CD4-positive, alpha-beta memory T cell (primary cell): ENCODE data around the gene PIK3IP1. TPM values are rescaled to one million over a fixed set of nuclear protein-coding genes. Genes with fewer than 3 reads are reported as not detected.

Experiments used
- CTCF ChIA-PET: fragments of 350-600 bp; sonication (Branson Sonifier 250); formaldehyde crosslinking; loops from one replicate; lab custom pipeline; 2021; ENCODE audit warnings: inconsistent platforms; ENCODE audit not compliant: partially characterized antibody; lab: Charles Lee
- POLR2A ChIA-PET: fragments of 350-600 bp; sonication (Branson Sonifier 250); formaldehyde crosslinking; loops from one replicate; lab custom pipeline; 2021; ENCODE audit not compliant: partially characterized antibody; lab: Charles Lee
- DNase-seq, 5 donors: peaks; one replicate each; pipeline versions ENCODE4 v3.0.0 to v3.0.0-alpha.2; 2020 to 2022; ENCODE audit warnings: mixed read lengths in 1 of 5
- H3K27ac ChIP-seq: one replicate; pipeline ENCODE4 v1.7.0; 2013; ENCODE audit warnings: low read depth, low read length
- H3K27me3 ChIP-seq: 2 replicates; pipeline ENCODE4 v1.7.0; 2013; ENCODE audit warnings: mild to moderate bottlenecking, low read length, moderate library complexity; ENCODE audit not compliant: insufficient read depth
- H3K36me3 ChIP-seq: 2 replicates; pipeline ENCODE4 v1.7.0; 2013; ENCODE audit warnings: mild to moderate bottlenecking, low read length, moderate library complexity; ENCODE audit not compliant: insufficient read depth
- H3K4me1 ChIP-seq: 2 replicates; pipeline ENCODE4 v1.7.0; 2013; ENCODE audit warnings: mild to moderate bottlenecking, low read length, moderate library complexity; ENCODE audit not compliant: insufficient read depth
- H3K4me3 ChIP-seq, 2 donors: one replicate each; pipeline ENCODE4 v1.7.0; 2013; ENCODE audit warnings: low read length in 2 of 2, mild to moderate bottlenecking in 1 of 2
- H3K9me3 ChIP-seq, 2 donors: one replicate each; pipeline ENCODE4 v1.7.0; 2013; ENCODE audit warnings: low read length in 2 of 2, control low read depth in 1 of 2; ENCODE audit not compliant: control insufficient read depth in 1 of 2
- H3K27ac Mint-ChIP-seq, 7 donors: one replicate each; pipeline ENCODE4 v1.8.0; 2020 to 2021; ENCODE audit warnings: mixed read lengths in 7 of 7, mild to moderate bottlenecking in 6 of 7, inconsistent platforms in 3 of 7, moderate library complexity in 3 of 7
- H3K27me3 Mint-ChIP-seq, 2 donors: one replicate each; pipeline ENCODE4 v1.8.0; 2020 to 2021; ENCODE audit warnings: mixed read lengths in 2 of 2
- H3K36me3 Mint-ChIP-seq, 2 donors: one replicate each; pipeline ENCODE4 v1.8.0; 2020 to 2021; ENCODE audit warnings: mixed read lengths in 2 of 2, inconsistent platforms in 1 of 2, mild to moderate bottlenecking in 1 of 2
- H3K4me1 Mint-ChIP-seq, 4 donors: one replicate each; pipeline ENCODE4 v1.8.0; 2020 to 2021; ENCODE audit warnings: mixed read lengths in 4 of 4, mild to moderate bottlenecking in 1 of 4
- H3K4me3 Mint-ChIP-seq, 8 donors: one replicate each; pipeline ENCODE4 v1.8.0; 2020 to 2021; ENCODE audit warnings: mixed read lengths in 8 of 8, mild to moderate bottlenecking in 7 of 8, moderate library complexity in 6 of 8, inconsistent platforms in 3 of 8
- H3K9me3 Mint-ChIP-seq, 8 donors: one replicate each; pipeline ENCODE4 v1.8.0; 2020 to 2021; ENCODE audit warnings: mixed read lengths in 8 of 8, mild to moderate bottlenecking in 5 of 8, inconsistent platforms in 3 of 8, moderate library complexity in 1 of 8
- intact Hi-C: fragments of 100-400 bp; cut with micrococcal nuclease; formaldehyde crosslinking; loops from one replicate; pipeline ENCODE4 v1.15.1; 2023
- polyA plus RNA-seq, 2 donors: library from polyadenylated mRNA; unstranded; fragments of 300-500 nt; fragmentation: Illumina TruSeq; gene quantifications; one replicate each; pipeline ENCODE4 v1.2.3, GENCODE V29; 2021
- total RNA-seq, 2 experiments: library from RNA; stranded (reverse); gene quantifications; one replicate each; pipeline ENCODE4 v1.2.3, GENCODE V29; 2021

PIK3IP1 gene
- total and polyA plus RNA-seq, 4 experiments from 2014 or later = 399 to 473 (median 414) TPM

DNA sequence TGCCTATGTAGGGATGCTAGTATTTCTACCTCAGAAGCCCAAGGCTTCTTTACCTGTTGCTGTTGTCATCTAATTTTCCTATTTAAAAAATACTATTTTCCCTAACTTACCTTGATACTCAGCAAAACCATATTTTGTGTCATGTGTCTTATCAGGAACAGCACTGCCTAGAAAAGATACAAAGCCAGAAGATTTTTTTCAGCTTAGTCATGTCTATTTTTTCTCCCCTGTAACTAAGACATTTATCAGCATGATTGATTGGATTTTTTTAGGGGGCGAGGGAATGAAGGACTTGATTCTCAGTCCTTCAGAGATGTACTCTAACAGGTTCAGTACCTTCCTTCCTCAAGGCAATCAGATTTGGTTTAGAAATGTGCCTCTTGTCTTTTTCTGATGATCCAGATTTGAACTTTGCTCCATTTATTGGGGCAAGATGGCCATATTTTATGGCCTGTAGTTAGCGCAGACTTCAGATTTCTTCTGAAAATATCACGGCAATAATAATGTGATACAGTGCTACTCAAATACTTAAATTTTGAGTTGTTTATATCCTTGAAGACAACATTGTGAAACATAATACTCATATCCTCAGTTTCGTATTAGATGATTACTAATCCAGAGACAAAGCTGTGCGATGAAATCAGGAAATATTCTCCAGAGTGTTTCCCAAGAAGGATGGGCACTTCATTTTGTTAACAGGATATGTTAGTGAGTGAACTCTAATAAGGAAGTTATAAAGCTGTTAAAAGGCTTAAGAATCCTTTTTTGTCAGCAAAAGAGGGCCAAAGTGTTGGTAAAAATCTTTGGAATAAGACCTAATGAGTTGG lies 3.8 kb upstream of the PIK3IP1 start:
- Histone ChIP-seq H3K4me3 (peak overlapping the region; percentile 2 to 29), H3K36me3 (no peaks in the 10 kb centered on the region), H3K27ac (peak overlapping the region; percentile 7), H3K9me3 (no peaks in the 10 kb centered on the region), H3K4me1 (peaks cover 49% of the 10 kb centered on the region), H3K27me3 (no peaks in the 10 kb centered on the region)
- POLR2A ChIA-PET = interaction anchor here (0.8 to 17.3 kb wide), 7 partner anchors 7 to 83 kb away, joined by 3 to 1203 read pairs (median 27); partner anchors contain the start of genes LIMK2 and PATZ1
- Mint-ChIP-seq H3K27ac (peak overlapping the region; percentile 70 to 89 (median 88)), H3K4me1 (peaks cover 41 to 64% (median 51%) of the 10 kb centered on the region in 4 donors), H3K9me3 (no peaks in the 10 kb centered on the region), H3K4me3 (peak overlapping the region; percentile 19 to 86 (median 72)), H3K27me3 (no peaks in the 10 kb centered on the region), H3K36me3 (peaks cover 14 to 20% of the 10 kb centered on the region in 2 donors)
- intact Hi-C loops = no loop called here
- CTCF ChIA-PET = interaction anchor here (1.3 to 13.6 kb wide), 4 partner anchors 17 to 85 kb away, joined by 3 to 140 read pairs (median 40); no protein-coding TSS in a partner anchor
- DNase-seq = no peak

DNA sequence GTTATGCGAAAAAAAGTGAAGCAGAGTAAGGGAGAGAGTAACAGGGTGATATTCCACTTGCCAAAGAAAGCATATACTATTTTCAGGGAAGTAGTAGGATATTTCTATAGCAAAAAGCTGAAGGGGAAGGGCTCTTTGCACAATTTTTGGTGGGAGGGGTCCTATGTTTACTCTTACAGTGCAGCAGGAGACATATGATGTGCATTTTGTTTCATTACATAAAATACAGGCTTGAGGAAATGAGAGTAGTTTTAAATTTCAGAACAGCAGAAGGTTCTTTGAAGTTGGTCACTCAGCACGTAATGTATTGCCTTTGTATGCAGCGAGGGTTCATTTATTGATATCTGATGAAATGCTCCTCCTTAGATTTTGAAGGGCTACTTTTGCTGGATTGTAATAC lies 3.1 kb upstream of the PIK3IP1 start:
- POLR2A ChIA-PET = interaction anchor here (1.4 to 17.3 kb wide), 4 partner anchors 8 to 83 kb away, joined by 4 to 1203 read pairs (median 222); partner anchors contain the start of gene LIMK2
- H3K4me1 Mint-ChIP-seq = peaks cover 37 to 61% (median 49%) of the 10 kb centered on the region in 4 donors

DNA sequence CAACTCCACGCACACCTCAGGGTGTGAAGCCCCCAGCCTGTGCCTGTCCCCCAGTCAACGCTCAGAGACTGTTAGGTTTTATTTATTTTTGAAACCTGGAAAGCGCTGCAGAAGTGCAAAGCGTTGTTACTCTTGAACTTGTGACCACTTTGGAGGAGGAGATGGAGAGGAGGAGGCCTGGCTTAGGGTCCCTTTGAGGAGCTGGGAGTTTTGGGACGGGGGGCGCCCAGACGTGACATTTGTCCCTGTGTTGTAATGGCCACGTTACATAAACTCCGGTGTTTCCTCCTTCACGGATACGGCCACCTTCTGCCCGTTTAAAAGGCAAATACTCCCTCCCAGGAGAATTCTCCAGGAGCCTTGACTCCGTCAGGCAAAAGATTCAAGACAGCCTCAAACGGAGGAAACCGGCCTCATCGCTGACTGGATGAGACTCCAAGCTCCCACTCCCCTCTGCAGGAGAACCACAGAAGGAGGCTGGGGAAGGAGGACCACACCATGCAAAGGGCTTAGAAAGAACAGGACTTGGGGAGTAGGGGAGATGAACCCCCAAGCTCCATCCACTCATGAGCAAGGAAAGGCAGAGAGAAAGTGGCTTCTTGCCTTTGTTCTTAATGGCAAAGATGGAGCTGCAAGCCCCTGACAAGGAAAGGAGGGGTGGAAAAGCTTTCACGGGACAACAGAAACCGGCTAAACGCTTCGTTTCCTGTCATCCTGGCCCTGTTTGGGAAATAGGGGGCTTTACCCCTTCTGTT lies 630 bp downstream of the PIK3IP1 start:
- Mint-ChIP-seq H3K36me3 (peaks cover 40 to 59% of the 10 kb centered on the region in 2 donors), H3K27me3 (no peaks in the 10 kb centered on the region)
- POLR2A ChIA-PET = interaction anchor here (0.7 to 17.3 kb wide), 33 partner anchors 11 to 370 kb away, joined by 3 to 1203 read pairs (median 7); partner anchors contain the start of genes DRG1, EIF4ENIF1, LIMK2 and MORC2

More for the DNA sequence above, 3.1 kb upstream of the PIK3IP1 start:
- H3K27ac ChIP-seq = peak overlapping the region; percentile 7
- Mint-ChIP-seq H3K9me3 (peaks cover 0 to 3% (median 0%) of the 10 kb centered on the region in 8 donors), H3K27me3 (no peaks in the 10 kb centered on the region), H3K36me3 (peaks cover 18 to 25% of the 10 kb centered on the region in 2 donors), H3K27ac (peak overlapping the region; percentile 57 to 89 (median 86)), H3K4me3 (peak overlapping the region; percentile 33 to 86 (median 72))
- no peaks in the 10 kb centered on the region for H3K27me3 ChIP-seq
- H3K36me3 ChIP-seq = no peaks in the 10 kb centered on the region
- intact Hi-C loops = no loop called here
- H3K4me1 ChIP-seq = peaks cover 49% of the 10 kb centered on the region
- no peak for DNase-seq
- CTCF ChIA-PET = interaction anchor here (0.9 to 13.6 kb wide), 4 partner anchors 17 to 84 kb away, joined by 3 to 140 read pairs (median 40); no protein-coding TSS in a partner anchor
- peak overlapping the region in 1 of 2 donors; percentile 29 for H3K4me3 ChIP-seq
- H3K9me3 ChIP-seq = no peaks in the 10 kb centered on the region

DNA sequence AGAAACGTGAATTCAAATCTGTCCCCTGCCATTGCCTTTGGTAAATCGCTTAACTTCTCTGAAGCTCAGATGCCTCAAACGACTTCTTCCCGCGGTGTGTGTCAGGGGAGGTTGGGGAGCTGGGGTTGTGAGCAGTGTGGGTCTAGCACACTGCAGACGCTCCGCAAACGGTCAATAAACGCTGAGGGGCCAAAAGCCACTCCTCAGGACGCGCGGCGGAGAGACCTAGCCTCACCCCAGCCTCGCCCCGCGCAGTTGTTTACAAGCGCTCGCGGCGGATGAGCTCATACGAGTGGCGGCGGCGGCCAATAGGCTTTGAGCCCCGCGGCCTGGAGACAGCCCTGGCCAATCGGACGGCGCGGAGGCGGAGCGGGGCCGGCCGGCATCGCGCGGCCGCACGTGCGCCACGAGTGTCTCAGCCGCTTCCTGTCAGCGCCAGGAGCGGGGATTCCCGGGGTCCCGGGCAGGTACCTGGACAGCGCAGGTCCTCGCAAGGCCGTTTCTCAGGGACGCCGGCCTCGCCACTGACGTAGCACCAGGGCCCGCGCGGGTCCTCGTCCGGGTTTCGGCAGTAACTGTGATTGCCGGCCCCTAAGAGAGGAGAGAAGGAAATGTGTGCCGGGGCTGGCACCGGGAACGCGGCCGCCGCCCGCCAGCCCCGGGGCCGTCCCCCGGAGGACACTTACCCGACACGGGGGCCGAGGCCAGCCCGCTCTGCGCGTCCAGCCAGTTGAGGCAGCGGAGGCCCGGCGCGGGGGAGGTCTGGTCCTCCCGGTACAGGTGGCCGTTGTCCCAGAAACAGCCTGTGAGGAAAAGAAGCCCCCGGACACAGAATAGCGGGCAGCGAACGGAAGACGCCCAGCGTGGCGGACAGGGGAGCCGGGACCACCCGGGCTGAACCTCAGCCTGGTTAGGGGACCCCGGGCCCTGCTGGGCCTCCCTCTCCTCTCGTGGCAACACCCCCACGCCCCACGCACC lies 1.5 kb downstream of the PIK3IP1 start:
- peaks cover 48 to 65% of the 10 kb centered on the region in 2 donors for H3K36me3 Mint-ChIP-seq
- POLR2A ChIA-PET = interaction anchor here (0.6 to 17.3 kb wide), 43 partner anchors 7 to 1184 kb away, joined by 3 to 1203 read pairs (median 6); partner anchors contain the start of genes CASTOR1, DRG1, DUSP18 and FBXO7
- H3K4me1 ChIP-seq = peaks cover 72% of the 10 kb centered on the region
- peak overlapping the region; percentile 95 to 100 (median 98) for H3K4me3 Mint-ChIP-seq
- H3K27ac ChIP-seq = peak overlapping the region; percentile 100
- no peaks in the 10 kb centered on the region for H3K27me3 Mint-ChIP-seq
- H3K9me3 ChIP-seq = no peaks in the 10 kb centered on the region
- peaks cover 0 to 6% (median 0%) of the 10 kb centered on the region in 8 donors for H3K9me3 Mint-ChIP-seq
- H3K27ac Mint-ChIP-seq = peak overlapping the region; percentile 99 to 100 (median 100)
- intact Hi-C loops = loop anchor here (1.0 to 5.0 kb wide), 5 partner anchors 56 to 983 kb away; partner anchors contain the start of genes PATZ1, SELENOM and SFI1
- peaks cover 41 to 83% (median 60%) of the 10 kb centered on the region in 4 donors for H3K4me1 Mint-ChIP-seq
- DNase-seq = peak; percentile 96 to 97 (median 96)
- peak overlapping the region; percentile 89 to 99 for H3K4me3 ChIP-seq
- no peaks in the 10 kb centered on the region for H3K27me3 ChIP-seq
- H3K36me3 ChIP-seq = peaks cover 28% of the 10 kb centered on the region
- CTCF ChIA-PET = interaction anchor here (0.8 to 13.6 kb wide), 13 partner anchors 8 to 343 kb away, joined by 3 to 140 read pairs (median 5); partner anchors contain the start of genes LIMK2, PATZ1 and SELENOM

More for the DNA sequence above, 630 bp downstream of the PIK3IP1 start:
- DNase-seq = peak in 1 of 5 donors; percentile 51
- Mint-ChIP-seq H3K9me3 (peaks cover 0 to 6% (median 0%) of the 10 kb centered on the region in 8 donors), H3K4me1 (peaks cover 40 to 83% (median 61%) of the 10 kb centered on the region in 4 donors), H3K27ac (peak overlapping the region; percentile 98 to 100 (median 99)), H3K4me3 (peak overlapping the region; percentile 95 to 100 (median 98))
- Histone ChIP-seq H3K36me3 (peaks cover 27% of the 10 kb centered on the region), H3K4me1 (peaks cover 72% of the 10 kb centered on the region), H3K27ac (peak overlapping the region; percentile 100), H3K4me3 (peak overlapping the region; percentile 89 to 99), H3K27me3 (no peaks in the 10 kb centered on the region), H3K9me3 (no peaks in the 10 kb centered on the region)
- CTCF ChIA-PET = interaction anchor here (1.0 to 13.6 kb wide), 11 partner anchors 9 to 342 kb away, joined by 3 to 140 read pairs (median 6); partner anchors contain the start of genes LIMK2 and PATZ1
- intact Hi-C loops = loop anchor here (1.0 to 5.0 kb wide), 7 partner anchors 12 to 984 kb away; partner anchors contain the start of genes LIMK2, SELENOM and SFI1

DNA sequence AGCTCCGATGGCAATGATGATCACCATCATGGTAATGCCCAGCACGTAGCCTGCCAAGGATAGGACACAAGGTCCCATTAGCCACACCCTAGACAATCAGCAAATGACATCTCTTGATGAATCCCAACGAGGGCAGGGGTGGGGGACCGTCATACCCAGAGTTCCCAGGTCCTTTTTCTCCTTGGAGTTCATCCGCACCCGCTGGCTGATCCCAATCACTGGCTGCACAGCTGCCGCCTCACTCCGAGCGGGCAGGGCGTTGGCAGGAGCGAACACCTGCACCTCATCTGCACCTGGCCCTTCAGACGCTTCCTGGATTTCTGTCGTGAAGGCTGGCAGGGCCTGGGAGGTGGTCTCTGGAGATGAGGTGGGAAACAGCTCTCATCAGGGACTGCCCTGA lies 2.9 kb downstream of the PIK3IP1 start:
- Histone ChIP-seq H3K9me3 (no peaks in the 10 kb centered on the region), H3K27me3 (no peaks in the 10 kb centered on the region), H3K27ac (peak overlapping the region; percentile 100), H3K36me3 (peaks cover 42% of the 10 kb centered on the region), H3K4me3 (peak overlapping the region; percentile 67 to 89), H3K4me1 (peaks cover 74% of the 10 kb centered on the region)
- peak overlapping the region; percentile 92 to 100 (median 98) for H3K4me3 Mint-ChIP-seq
- ChIA-PET POLR2A (interaction anchor here (0.8 to 17.3 kb wide), 21 partner anchors 8 to 654 kb away, joined by 3 to 1203 read pairs (median 7); partner anchors contain the start of genes LIMK2, MORC2, PATZ1 and RNF185), CTCF (interaction anchor here (2.7 to 13.6 kb wide), 4 partner anchors 11 to 78 kb away, joined by 21 to 140 read pairs (median 74); partner anchors contain the start of gene LIMK2)
- peak overlapping the region; percentile 99 to 100 (median 100) for H3K27ac Mint-ChIP-seq
- DNase-seq = no peak
- H3K9me3 Mint-ChIP-seq = peaks cover 0 to 6% (median 0%) of the 10 kb centered on the region in 8 donors
- peaks cover 46 to 87% (median 65%) of the 10 kb centered on the region in 4 donors for H3K4me1 Mint-ChIP-seq
- intact Hi-C loops = no loop called here
- peaks cover 62 to 80% of the 10 kb centered on the region in 2 donors for H3K36me3 Mint-ChIP-seq
- H3K27me3 Mint-ChIP-seq = no peaks in the 10 kb centered on the region
